Loucy (cell line): ENCODE results near the gene UTP20.

Source experiments
- H2AFZ ChIP-seq: fragments of 200-600 bp; sonication (generic); 2 replicates; pipeline ENCODE4 v1.6.0; 2016; ENCODE audit warnings: antibody characterized with exemption, mild to moderate bottlenecking, low read length, moderate library complexity
- H3F3A ChIP-seq: fragments of 200-600 bp; 2 replicates; pipeline ENCODE4 v1.6.0; 2016; ENCODE audit warnings: antibody characterized with exemption, low read depth, mild to moderate bottlenecking
- H3K27me3 ChIP-seq: fragments of 200-600 bp; sonication (generic); 2 replicates; pipeline ENCODE4 v1.6.1; 2014; ENCODE audit warnings: low read length, mild to moderate bottlenecking; ENCODE audit not compliant: insufficient read depth, poor library complexity, severe bottlenecking
- H3K36me3 ChIP-seq: fragments of 200-600 bp; sonication (generic); 2 replicates; pipeline ENCODE4 v1.6.1; 2016; ENCODE audit warnings: low read length; ENCODE audit not compliant: insufficient read depth
- H3K4me1 ChIP-seq: fragments of 200-600 bp; sonication (generic); 2 replicates; pipeline ENCODE4 v1.5.1; 2014; ENCODE audit warnings: low read length, mild to moderate bottlenecking; ENCODE audit not compliant: insufficient read depth, poor library complexity, severe bottlenecking
- H3K4me2 ChIP-seq: fragments of 200-600 bp; sonication (generic); 2 replicates; pipeline ENCODE4 v1.6.0; 2014; ENCODE audit warnings: antibody characterized with exemption, low read length, low read depth, mild to moderate bottlenecking; ENCODE audit not compliant: poor library complexity, severe bottlenecking
- H3K4me3 ChIP-seq: fragments of 200-600 bp; sonication (generic); 2 replicates; pipeline ENCODE4 v1.5.1; 2014; ENCODE audit warnings: low read length, mild to moderate bottlenecking, mixed read lengths; ENCODE audit not compliant: poor library complexity, severe bottlenecking
- H3K79me2 ChIP-seq: fragments of 200-600 bp; sonication (generic); 2 replicates; pipeline ENCODE4 v1.6.1; 2014; ENCODE audit warnings: low read length; ENCODE audit not compliant: insufficient read depth
- H3K9ac ChIP-seq: fragments of 200-600 bp; sonication (generic); 2 replicates; pipeline ENCODE4 v1.6.0; 2014; ENCODE audit warnings: mild to moderate bottlenecking, low read depth, low read length, moderate library complexity; ENCODE audit not compliant: poor library complexity, severe bottlenecking
- H3K9me2 ChIP-seq: fragments of 200-600 bp; sonication (generic); replicated peaks from 2 replicates; pipeline ENCODE4 v1.6.1; 2016; ENCODE audit warnings: low read depth, low read length, mixed read lengths
- H3K9me3 ChIP-seq: fragments of 200-600 bp; sonication (generic); 2 replicates; pipeline ENCODE4 v1.6.1; 2014; ENCODE audit warnings: mild to moderate bottlenecking, antibody characterized with exemption, low read length, low read depth; ENCODE audit not compliant: insufficient read depth
- H4K20me1 ChIP-seq: fragments of 200-600 bp; sonication (generic); 2 replicates; pipeline ENCODE4 v1.6.0; 2014; ENCODE audit warnings: antibody characterized with exemption, low read length, mild to moderate bottlenecking; ENCODE audit not compliant: insufficient read depth, poor library complexity, severe bottlenecking
- EZH2phosphoT487 ChIP-seq: fragments of 200-600 bp; IDR thresholded peaks from 2 replicates; pipeline ENCODE4 v1.6.1; 2018; ENCODE audit warnings: antibody characterized with exemption, mild to moderate bottlenecking, moderate library complexity, borderline replicate concordance
- TF ChIP-seq, protein P1 (sequence below): fragments of 200-600 bp; sonication (generic); conservative IDR thresholded peaks from 2 replicates; pipeline ENCODE4 v1.5.1; 2014; ENCODE audit warnings: mild to moderate bottlenecking, antibody characterized with exemption, low read length

The UTP20 gene

DNA sequence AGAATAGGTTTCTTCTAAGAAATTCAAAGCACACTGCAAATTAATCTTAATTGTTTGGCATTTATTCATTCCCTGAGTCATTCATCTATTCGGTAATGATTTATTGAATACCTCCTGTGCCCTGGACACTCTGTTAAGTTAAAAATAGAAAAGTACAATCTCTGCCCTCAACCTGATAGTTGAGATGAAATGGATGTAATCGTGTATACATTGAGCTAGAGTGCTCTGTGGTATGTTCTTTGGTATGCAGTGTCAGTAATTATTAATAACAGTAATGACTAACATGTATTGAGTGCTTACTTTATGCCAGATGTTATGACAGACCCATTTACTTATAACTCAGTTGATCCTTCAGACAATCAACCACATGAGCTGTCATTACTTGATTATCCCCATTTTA lies 47.6 kb downstream of the UTP20 start:
- Histone ChIP-seq H3K27me3 (no peaks in the 10 kb centered on the region), H3K36me3 (peaks cover 33% of the 10 kb centered on the region; the same call in 1 of the 2 replicates), H3K79me2 (no peaks in the 10 kb centered on the region), H4K20me1 (no peaks in the 10 kb centered on the region), H3K4me1 (no peaks in the 10 kb centered on the region), H3K9me3 (no peaks in the 10 kb centered on the region), H3K9me2 (no peaks in the 10 kb centered on the region), H3K9ac (no peak overlapping the region), H3K4me2 (no peak overlapping the region), H3F3A (no peaks in the 10 kb centered on the region), H3K4me3 (no peak overlapping the region), H2AFZ (no peak overlapping the region)
- TF ChIP-seq, protein P1, sequence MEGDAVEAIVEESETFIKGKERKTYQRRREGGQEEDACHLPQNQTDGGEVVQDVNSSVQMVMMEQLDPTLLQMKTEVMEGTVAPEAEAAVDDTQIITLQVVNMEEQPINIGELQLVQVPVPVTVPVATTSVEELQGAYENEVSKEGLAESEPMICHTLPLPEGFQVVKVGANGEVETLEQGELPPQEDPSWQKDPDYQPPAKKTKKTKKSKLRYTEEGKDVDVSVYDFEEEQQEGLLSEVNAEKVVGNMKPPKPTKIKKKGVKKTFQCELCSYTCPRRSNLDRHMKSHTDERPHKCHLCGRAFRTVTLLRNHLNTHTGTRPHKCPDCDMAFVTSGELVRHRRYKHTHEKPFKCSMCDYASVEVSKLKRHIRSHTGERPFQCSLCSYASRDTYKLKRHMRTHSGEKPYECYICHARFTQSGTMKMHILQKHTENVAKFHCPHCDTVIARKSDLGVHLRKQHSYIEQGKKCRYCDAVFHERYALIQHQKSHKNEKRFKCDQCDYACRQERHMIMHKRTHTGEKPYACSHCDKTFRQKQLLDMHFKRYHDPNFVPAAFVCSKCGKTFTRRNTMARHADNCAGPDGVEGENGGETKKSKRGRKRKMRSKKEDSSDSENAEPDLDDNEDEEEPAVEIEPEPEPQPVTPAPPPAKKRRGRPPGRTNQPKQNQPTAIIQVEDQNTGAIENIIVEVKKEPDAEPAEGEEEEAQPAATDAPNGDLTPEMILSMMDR, result no peak
- TF ChIP-seq EZH2phosphoT487, result no peak

DNA sequence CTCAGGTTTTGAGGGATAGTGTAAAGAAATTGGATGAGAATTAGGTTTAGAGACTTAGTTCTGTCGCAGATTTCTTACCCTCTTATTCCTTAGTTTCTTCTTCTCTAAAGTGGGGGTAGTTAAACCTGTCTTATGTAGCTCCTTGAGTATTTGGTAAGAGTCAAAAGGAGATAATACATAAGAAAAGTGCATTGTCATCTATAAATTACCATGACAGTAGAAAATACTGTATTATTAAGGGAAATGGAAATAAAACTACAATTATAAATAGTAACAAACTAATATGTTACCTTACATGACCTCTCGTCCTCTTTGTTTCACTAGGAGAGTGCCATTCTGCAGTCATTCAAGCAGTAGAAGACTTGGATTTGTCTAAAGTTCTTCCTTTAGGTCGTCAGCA lies 49.0 kb downstream of the UTP20 start:
- H3K27me3 ChIP-seq, result no peaks in the 10 kb centered on the region
- H3K4me1 ChIP-seq, result no peaks in the 10 kb centered on the region
- H3K36me3 ChIP-seq, result peaks cover 40% of the 10 kb centered on the region; the same call in 1 of the 2 replicates
- no peak overlapping the region for H3K4me3 ChIP-seq
- H3F3A ChIP-seq, result no peaks in the 10 kb centered on the region
- no peak overlapping the region for H2AFZ ChIP-seq
- no peak overlapping the region for H3K9ac ChIP-seq
- no peaks in the 10 kb centered on the region for H3K9me3 ChIP-seq
- no peak for TF ChIP-seq EZH2phosphoT487
- H3K9me2 ChIP-seq, result no peaks in the 10 kb centered on the region
- no peaks in the 10 kb centered on the region for H4K20me1 ChIP-seq
- H3K4me2 ChIP-seq, result no peak overlapping the region
- H3K79me2 ChIP-seq, result no peaks in the 10 kb centered on the region

DNA sequence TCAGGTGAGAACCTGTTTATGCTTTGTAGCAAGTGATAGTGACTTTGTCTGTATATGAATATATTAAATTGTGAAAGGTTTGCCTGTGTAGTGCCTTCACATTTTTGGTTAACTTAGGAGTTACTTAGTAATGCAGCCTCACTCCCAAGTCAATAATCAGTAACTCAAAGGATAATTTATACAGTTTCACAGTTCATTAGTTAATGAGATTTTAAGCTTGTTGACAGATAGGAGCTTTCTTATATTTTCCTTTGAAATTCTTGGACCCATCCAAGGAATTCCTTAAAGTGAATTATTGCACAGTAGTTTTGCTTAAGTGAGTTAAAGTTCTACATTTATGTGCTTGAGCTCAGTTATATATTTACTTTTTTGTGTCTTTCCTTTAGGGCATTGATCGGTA lies 50.7 kb downstream of the UTP20 start:
- Histone ChIP-seq H3K9me3 (no peaks in the 10 kb centered on the region), H3K4me1 (no peaks in the 10 kb centered on the region), H4K20me1 (no peaks in the 10 kb centered on the region), H3K9me2 (no peaks in the 10 kb centered on the region), H3K79me2 (no peaks in the 10 kb centered on the region), H3K9ac (no peak overlapping the region), H3K36me3 (peaks cover 44% of the 10 kb centered on the region; the same call in 1 of the 2 replicates), H3K27me3 (no peaks in the 10 kb centered on the region), H3F3A (no peaks in the 10 kb centered on the region), H3K4me2 (no peak overlapping the region), H2AFZ (no peak overlapping the region), H3K4me3 (no peak overlapping the region)
- TF ChIP-seq EZH2phosphoT487, result no peak
- TF ChIP-seq, protein P1, result no peak

DNA sequence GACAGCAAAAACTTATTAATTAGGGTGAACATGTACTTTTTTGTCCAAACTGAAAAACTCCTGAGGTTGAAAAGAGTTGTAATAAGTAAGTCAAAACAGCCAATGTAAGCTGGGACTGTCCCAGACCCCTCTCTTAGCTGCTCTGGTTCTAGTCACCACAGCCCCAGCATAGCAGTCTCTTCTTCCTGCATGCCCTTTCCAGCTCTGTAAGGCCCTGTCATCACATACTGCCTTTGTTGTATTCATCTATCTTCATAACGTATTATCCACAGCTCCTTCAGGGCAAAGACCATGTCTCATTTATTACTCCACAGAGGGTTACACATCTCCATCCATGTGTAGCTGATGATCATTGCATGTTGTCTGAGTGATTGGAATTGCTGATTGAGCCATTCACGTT lies 56.5 kb downstream of the UTP20 start:
- H3K4me2 ChIP-seq, result no peak overlapping the region
- H3K9ac ChIP-seq, result no peak overlapping the region
- H3F3A ChIP-seq, result no peaks in the 10 kb centered on the region
- H4K20me1 ChIP-seq, result no peaks in the 10 kb centered on the region
- H3K9me2 ChIP-seq, result no peaks in the 10 kb centered on the region
- H3K36me3 ChIP-seq, result peaks cover 11% of the 10 kb centered on the region; the same call in 1 of the 2 replicates
- no peaks in the 10 kb centered on the region for H3K9me3 ChIP-seq
- no peaks in the 10 kb centered on the region for H3K4me1 ChIP-seq
- no peak overlapping the region for H3K4me3 ChIP-seq
- H2AFZ ChIP-seq, result no peak overlapping the region
- TF ChIP-seq EZH2phosphoT487, result no peak
- TF ChIP-seq, protein P1, result no peak
- H3K27me3 ChIP-seq, result no peaks in the 10 kb centered on the region
- no peaks in the 10 kb centered on the region for H3K79me2 ChIP-seq
